ENCODE measurements around the gene TDP1.

DNA sequence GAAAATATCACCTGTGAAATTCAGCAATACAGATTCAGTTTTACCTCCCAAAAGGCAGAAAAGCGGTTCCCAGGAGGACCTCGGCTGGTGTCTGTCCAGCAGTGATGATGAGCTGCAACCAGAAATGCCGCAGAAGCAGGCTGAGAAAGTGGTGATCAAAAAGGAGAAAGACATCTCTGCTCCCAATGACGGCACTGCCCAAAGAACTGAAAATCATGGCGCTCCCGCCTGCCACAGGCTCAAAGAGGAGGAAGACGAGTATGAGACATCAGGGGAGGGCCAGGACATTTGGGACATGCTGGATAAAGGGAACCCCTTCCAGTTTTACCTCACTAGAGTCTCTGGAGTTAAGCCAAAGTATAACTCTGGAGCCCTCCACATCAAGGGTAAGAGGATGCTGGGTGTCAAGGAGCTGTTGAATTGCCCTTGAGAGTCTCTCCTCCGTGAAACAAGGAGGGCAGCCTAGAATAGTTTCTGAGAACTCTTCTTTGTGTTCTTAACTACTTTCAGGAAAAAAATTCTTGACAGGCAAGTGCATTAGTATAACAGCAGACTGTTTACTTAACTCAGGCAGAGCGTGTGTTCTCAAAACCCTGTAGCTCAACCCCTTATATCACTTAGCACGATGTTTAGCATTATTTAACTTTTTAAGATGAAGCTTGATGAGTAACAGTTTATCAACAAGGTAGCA is 7.7 kb downstream of the TDP1 start:
- TF ChIP-seq POLR2A (IDR thresholded peaks at IDR 0.05; ENCODE audit: low read depth, low read length) (no peak), POLR2AphosphoS5 (IDR thresholded peaks at IDR 0.05; ENCODE audit: low read depth, low read length) (no peak), TAF1 (IDR thresholded peaks at IDR 0.05; ENCODE audit: borderline replicate concordance, low read depth, low read length) (no peak)

All from GM12892 (cell line).